ENCODE results near the gene BCOR.

Gene BCOR

DNA sequence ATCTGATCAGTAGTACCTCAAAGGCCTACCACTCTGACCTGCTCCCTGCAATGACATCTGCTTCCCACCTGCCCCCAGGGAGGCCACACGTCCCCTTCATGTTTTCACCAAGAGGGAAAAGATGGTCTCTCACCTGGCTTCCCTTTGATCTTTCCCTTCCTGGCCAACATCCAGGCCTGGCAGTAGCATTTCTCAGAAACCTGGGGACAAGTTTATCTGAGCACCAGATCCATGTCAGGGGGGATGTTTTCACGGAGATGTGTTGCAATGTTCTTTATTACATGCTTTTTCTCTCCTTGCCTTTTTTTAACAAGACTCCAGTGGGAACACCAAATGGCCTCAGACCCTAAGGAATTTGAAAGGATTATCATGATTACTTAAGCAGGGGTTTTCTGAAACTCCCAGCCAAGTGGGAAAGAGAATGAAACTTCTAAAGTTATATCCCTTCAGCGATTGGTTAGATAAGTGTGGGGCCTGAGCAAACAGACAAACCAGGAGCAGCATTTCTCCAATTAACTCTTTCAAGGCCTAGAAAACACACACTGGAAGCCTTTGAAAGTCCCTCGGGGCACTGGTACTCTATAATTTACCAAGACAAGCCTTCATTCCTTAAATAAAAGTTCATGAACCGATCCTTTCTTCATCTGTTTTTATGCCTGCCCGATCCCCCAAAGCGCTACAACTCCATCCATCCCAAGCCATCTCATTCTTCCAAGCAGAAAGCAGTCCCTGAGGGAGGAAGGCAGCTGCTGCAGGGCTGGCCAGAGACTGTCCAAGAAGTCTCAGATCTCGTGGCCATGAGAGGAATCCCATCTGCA lies 94.1 kb downstream of the BCOR start:
- DNase-seq (ENCODE audit: low read depth in 2 of 2): no peak

DNA sequence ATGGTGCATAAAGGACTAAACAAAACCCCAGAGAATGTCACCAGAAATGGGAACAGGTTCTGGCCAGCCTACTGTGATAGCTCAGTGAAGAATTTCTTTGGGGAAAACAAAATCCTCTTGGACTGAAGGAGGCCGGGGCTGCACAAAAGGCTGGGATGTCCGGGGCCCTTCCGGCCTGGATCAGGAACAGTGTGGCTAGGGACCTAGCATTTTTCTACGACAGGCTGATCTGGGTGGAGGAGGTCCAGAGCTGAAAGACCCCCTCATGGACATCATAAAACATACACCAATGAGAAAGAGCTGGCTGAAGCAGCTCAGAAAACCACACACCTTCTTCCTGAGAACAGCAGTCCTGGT lies 94.7 kb downstream of the BCOR start:
- no peak for DNase-seq (ENCODE audit: low read depth in 2 of 2)

Measured in stimulated activated CD4-positive, alpha-beta T cell treated with anti-CD3 and anti-CD28 coated beads, Interleukin-4, amount 100 ng/mL, for 48 hours (primary cell).